H1 (cell line): ENCODE results near the gene DMPK. TPM values are rescaled to one million over a fixed set of nuclear protein-coding genes. Genes with fewer than 3 reads are reported as not detected.

Source experiments
- FOSL1 ChIP-seq: IDR thresholded peaks from 2 replicates; pipeline ENCODE4 v1.6.1; 2011; ENCODE audit warnings: mild to moderate bottlenecking, low read depth, low read length, moderate library complexity; ENCODE audit not compliant: insufficient read depth
- GABPA ChIP-seq: IDR thresholded peaks from 2 replicates; pipeline ENCODE4 v1.6.1; 2011; ENCODE audit warnings: mild to moderate bottlenecking, low read length, moderate library complexity, borderline replicate concordance; ENCODE audit not compliant: insufficient read depth
- KDM1A ChIP-seq: fragments of 200-600, 300-600 bp; sonication (generic); IDR thresholded peaks from 2 replicates; pipeline ENCODE4 v1.7.1; 2016; ENCODE audit warnings: mild to moderate bottlenecking, low read length, borderline replicate concordance
- KDM4A ChIP-seq: IDR thresholded peaks from one replicate; pipeline ENCODE4 v1.7.1; 2012; ENCODE audit warnings: low read depth, mild to moderate bottlenecking, moderate library complexity, low read length, inconsistent platforms; ENCODE audit not compliant: severe bottlenecking
- TCF12 ChIP-seq: IDR thresholded peaks from 2 replicates; pipeline ENCODE4 v1.6.1; 2011; ENCODE audit warnings: low read depth, mild to moderate bottlenecking, low read length
- polyA plus RNA-seq, 7 experiments: library from polyadenylated mRNA; depleted of rRNA in 3 of 7; stranded (reverse) in 5 of 7; unstranded in 2 of 7; fragments of >200 nt in 5 of 7; fragments of 200-250 nt in 2 of 7; gene quantifications; 1 replicate in 5 of 7; 2 replicates in 1 of 7; 4 replicates in 1 of 7; pipeline versions ENCODE4 v1.2.1 to v1.2.3, GENCODE V29; 2011 to 2013; ENCODE audit warnings: missing spikeins in 2 of 7, mixed read lengths in 2 of 7
- total RNA-seq: library from RNA; stranded (reverse); fragmentation: NEBNext Ultra II Directional; extraction: Animal tissue kit (Norgen Biotek cat#: 25700); gene quantifications from 2 replicates; pipeline ENCODE4 v1.2.1, GENCODE V29; 2021

DMPK gene
- total and polyA plus RNA-seq, 2 of the 8 experiments (the other 6 are each of a cell fraction or from before 2014, with no cell fraction given) = 13.7 to 27.4 TPM

DNA sequence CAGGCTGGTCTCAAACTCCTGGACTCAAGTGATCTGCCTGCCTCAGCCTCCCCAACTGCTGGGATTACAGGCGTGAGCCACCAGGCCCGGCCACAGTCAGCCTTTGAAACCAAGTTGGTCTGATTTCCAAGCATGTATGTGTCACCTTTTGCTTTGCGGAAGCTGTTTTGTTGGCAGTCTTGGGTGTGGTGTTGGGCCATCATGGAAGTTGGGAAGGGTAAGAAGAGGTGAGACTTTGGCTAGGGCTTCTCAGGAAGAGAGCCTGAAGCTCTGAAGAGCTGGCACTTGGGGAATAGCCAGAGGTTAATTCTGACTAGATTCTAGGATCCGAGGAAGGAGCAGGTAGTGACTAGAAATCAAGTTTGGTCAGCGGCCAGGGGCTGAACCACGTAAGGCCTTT is 30.0 kb upstream of the DMPK start (continued):
- no peak for TF ChIP-seq KDM1A
- TF ChIP-seq FOSL1 = no peak
- no peak for TF ChIP-seq KDM4A
- TF ChIP-seq GABPA = no peak
- TF ChIP-seq TCF12 = no peak
